GM19467 (cell line): ENCODE measurements around the gene UPP2.

Source experiments
- ATAC-seq: cut with Tn5 transposase; IDR thresholded peaks from one replicate; pipeline ENCODE4 v1.9.1; 2021; ENCODE audit warnings: mild to moderate bottlenecking, moderate library complexity; ENCODE audit not compliant: unreplicated experiment

UPP2 gene

DNA sequence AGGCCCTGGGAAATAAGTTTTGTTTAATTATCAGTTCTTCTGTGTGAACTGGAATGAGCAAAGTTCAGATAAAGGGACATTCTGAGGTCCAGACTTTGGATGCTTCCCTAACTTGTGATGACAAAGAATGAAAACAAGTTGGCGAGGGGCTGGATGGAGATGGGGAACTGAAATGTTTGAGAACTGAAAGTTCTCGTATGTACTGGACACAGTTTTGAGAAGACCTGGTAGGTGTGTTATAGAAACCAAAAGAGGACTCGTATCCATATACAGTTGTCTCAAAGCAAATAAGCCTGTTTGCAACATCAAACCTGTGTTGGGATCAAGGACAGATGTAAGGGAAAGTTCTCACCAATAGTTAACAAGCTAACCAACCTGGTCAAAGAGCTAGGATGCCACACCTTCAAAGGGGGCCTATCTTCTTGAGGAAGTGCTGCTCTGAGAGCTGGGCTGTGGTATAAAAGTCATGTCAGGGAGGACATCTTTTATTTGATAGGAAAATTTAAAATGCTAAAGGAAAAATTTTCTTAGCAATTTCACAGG, at the start of gene UPP2:
UPP2 (plus strand) TSS at position 493 of the 543 bp plus-strand sequence. CDS start 188 bp downstream, outside the sequence.
- ATAC-seq: no peak

GRCh38 chr2:158052761-158053160, 48.9 kb upstream of the UPP2 start:
- ATAC-seq: no peak

GRCh38 chr2:158056875-158057274, 44.8 kb upstream of the UPP2 start:
- ATAC-seq: no peak

GRCh38 chr2:158060160-158060834, 41.4 kb upstream of the UPP2 start:
- no peak for ATAC-seq

DNA sequence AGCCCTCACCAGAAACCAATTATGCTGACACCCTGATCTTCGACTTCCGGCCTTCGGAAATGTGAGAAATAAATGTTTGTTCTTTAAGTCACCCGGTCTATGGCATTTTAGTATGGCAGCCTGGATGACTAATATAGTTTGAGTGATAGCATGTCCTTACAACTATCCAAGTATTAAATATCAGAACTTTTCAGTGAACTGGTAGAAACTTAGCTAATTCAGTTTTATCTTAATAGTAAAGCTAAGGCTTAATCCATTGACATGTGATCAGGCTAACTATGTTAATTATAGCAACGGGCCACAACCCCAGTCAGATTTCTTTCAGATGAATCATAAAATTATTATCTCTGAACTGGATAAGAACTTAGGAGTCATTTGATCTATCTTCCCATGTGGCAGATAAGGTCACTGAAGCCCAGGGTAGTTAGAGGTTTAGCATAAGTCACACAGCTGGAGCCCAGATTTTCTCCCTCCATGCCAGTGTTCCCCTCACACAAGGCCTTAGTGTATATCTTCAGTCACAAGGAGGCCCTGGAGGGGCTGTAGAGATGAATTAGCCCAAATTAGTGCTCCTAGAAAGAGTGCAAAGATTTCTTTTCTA, 40.7 kb upstream of the UPP2 start:
- ATAC-seq: no peak

- no peak for ATAC-seq
Observed at GRCh38 chr2:158061763-158062162, 39.9 kb upstream of the UPP2 start.

DNA sequence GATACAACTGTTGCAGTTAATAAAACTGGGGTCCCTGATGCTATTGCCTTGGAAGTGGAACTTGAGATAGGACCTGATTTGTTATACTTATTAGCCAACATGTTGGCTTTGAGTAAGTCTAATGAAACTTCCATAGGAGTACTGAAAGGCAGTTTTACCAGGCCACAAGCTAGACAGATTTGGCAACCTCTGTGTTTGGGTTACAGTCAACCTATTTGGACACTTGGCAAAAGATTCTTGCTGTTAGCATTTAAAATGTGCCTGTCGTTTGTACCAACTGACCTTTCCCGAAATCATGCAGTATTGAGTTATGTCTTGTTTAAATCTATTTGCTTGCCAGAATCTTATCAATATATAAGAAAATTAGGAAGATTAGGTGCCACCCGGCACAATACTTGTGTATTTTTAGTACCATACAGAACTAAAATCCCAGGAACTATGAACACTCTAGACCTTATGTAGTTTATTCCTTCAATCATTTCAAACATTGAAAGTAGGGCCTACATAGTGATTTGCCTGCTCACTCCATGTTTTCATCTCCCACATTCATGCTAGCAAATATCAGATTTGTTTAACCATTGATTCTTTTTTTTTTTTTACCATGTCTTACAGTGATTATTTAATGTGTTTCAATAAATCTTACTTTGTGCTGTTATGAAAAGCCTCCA, 35.5 kb upstream of the UPP2 start:
- no peak for ATAC-seq

DNA sequence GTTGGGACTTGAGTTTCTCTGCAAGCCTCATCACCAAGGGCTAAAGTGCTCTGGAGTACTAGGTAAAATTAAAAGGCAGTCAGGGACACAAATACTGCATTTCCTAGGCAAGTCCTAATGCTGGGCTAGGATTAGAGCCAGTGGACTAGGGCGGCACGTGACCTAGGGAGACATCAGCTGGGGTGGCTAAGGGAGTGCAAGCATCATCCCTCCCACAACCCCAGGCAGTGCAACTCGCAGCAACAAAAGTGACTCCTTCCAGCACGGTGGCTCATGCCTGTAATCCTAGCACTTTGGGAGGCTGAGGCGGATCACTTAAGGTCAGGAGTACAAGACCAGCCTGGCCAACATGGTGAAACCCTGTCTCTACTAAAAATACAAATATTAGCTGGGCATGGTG, 30.7 kb upstream of the UPP2 start:
- no peak for ATAC-seq

- no peak for ATAC-seq
Observed at GRCh38 chr2:158072361-158072760, 29.3 kb upstream of the UPP2 start.

- ATAC-seq: no peak
Observed at GRCh38 chr2:158079672-158080071, 22.0 kb upstream of the UPP2 start.

DNA sequence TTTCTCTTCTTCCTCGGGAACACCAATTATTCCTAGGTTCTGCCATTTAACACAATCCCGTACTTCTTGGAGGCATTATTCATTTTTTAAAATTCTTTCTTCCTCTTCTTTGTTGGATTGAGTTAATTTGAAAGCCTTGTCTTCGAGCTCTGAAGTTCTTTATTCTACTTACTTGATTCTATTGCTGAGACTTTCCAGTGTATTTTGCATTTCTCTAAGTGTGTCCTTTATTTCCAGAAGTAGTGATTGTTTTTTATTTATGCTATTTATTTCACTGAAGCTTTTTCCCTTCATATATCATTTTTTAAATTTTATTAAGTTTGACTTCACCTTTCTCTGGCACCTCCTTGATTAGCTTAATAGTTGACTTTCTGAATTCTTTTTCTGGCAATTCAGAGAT, 13.6 kb upstream of the UPP2 start:
- ATAC-seq: no peak

DNA sequence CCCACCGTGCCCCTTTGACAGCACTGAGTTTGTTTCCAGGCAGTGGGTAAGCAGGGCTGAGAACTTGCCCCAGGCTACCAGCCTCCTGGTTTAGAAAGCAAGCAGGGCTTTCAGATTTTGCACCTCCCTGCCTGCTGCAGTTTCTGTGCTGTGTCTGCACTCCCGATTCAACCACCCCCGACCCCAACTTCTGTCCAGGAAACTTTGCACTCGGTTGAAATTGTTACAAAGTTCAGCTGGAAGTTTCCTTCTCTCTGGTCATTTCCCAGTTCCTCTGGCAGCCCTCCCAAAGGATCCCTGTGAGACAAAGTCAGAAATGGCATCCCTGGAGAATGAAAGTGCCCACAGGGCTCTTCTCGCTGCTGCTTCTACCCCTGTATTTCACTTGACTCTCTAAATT, 12.4 kb upstream of the UPP2 start:
- no peak for ATAC-seq

GRCh38 chr2:158091647-158092046, 10.0 kb upstream of the UPP2 start:
- ATAC-seq: no peak

DNA sequence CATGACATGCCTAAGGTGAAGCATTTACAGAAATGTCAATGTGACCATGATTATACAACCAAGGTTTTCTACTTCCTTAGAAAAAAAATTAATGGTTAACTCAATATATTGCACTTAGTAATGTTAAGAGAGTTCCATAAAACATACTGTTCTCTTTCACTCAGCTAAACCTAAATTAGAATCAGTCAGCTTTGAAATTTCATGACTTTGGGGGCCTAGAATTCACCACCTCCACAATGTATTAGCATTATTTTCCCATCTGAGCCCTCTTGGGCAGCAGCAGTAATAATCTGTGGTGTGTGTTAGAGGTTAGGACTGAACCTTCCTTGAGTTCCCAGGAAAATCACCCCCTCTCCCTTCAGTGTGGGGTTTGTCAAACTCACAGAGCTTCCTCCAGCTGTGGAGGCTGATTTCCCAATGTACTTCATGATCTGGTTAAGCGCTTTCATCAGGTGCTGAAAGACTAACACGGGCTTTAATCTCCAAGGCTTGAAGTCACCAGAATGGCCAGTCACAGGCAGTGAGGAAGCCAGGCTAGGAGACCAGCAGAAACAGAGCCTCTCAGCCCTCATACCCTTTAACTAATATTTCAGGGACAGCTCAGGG, 7.1 kb upstream of the UPP2 start:
- no peak for ATAC-seq

GRCh38 chr2:158095269-158095668, 6.4 kb upstream of the UPP2 start:
- ATAC-seq: no peak

GRCh38 chr2:158095912-158096311, 5.8 kb upstream of the UPP2 start:
- ATAC-seq: no peak

- no peak for ATAC-seq
Observed at GRCh38 chr2:158097481-158097880, 4.2 kb upstream of the UPP2 start.

DNA sequence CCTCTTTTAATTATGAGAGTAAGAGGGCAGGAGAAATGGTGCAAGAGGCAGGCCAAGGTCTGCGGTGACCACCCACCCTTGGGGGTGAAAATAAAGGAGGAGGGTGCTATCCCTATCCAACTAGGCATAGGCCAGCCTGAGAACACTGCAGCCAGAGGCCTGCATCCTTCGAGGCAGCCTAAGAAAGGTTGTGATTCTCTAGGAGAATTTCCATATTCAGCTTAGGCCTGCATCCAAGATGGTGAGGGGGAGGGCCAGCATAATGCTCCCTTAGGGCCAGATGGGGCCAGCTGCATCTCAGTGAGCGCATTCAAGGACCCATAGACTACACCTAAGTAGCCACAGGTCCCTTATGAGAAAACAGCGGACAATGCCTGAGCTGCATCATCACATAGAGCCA, 3.5 kb upstream of the UPP2 start:
- ATAC-seq: no peak

GRCh38 chr2:158099716-158100115, 2.0 kb upstream of the UPP2 start:
- no peak for ATAC-seq

GRCh38 chr2:158100411-158100810, 1.3 kb upstream of the UPP2 start:
- ATAC-seq: no peak

DNA sequence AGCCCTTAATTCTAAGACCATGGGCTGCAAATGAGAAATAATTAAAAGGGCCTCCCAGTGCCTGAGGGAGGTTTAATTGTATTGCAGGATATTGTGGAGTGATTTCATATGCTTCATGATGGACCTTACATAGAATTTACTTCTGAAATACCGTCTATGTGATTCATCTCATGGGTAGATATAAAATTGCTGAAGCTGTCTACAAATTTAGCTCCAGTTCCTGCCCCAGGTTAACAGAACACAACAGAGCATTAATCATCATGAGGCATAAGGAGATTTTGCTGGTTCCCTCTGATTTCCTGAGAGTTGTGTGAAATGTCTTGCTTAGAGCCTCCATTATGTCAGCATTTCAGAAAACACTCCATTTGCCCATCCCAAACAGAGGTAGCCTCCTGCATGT, 770 bp downstream of the UPP2 start:
- no peak for ATAC-seq
